ENCODE measurements around the gene CHMP6.

The CHMP6 gene

GRCh38 chr17:80970762-80971703, 20.6 kb upstream of the CHMP6 start:
- in situ Hi-C loops (cut with MboI; ENCODE audit: low sequenced_read_pairs, unreplicated experiment): loop anchor here (10.0 kb wide), 1 partner anchor 396 kb away; no protein-coding TSS in a partner anchor
- TF ChIP-seq, protein P1, sequence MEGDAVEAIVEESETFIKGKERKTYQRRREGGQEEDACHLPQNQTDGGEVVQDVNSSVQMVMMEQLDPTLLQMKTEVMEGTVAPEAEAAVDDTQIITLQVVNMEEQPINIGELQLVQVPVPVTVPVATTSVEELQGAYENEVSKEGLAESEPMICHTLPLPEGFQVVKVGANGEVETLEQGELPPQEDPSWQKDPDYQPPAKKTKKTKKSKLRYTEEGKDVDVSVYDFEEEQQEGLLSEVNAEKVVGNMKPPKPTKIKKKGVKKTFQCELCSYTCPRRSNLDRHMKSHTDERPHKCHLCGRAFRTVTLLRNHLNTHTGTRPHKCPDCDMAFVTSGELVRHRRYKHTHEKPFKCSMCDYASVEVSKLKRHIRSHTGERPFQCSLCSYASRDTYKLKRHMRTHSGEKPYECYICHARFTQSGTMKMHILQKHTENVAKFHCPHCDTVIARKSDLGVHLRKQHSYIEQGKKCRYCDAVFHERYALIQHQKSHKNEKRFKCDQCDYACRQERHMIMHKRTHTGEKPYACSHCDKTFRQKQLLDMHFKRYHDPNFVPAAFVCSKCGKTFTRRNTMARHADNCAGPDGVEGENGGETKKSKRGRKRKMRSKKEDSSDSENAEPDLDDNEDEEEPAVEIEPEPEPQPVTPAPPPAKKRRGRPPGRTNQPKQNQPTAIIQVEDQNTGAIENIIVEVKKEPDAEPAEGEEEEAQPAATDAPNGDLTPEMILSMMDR (IDR thresholded peaks at IDR 0.05; ENCODE audit: borderline replicate concordance, control extremely low read depth, extremely low read depth, insufficient read depth, missing control alignments): no peak
- DNase-seq (ENCODE audit: low spot score): no peak

DNA sequence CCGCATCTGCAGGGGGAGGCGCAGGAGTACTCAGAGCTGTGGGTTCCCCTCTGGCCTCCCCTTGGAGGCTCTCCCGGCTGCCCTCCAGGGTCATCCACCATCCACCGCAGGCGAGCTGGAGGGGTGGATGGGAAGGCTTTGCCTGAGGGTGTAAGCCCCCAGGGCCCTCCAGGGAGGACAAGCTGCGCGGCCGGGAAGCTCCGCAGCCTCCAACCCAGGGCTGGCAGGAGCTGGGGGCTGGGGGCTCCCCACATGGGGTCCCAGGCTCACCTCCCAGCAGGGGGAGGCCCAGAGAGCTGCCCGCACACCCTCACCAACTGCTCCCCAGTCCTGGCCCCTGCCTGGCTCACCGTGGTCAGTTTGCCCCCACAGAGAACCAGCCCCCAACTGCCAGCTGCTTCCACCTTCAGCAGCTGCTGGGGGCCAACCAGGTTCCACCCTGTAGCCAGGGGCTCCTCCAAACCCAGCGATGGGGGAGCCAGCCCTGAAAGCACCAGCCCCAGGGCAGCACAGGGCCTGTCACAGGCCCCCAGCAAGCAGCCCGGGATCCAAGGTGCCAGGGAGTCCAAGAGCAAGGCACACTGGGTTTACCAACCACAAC, 19.8 kb upstream of the CHMP6 start:
- TF ChIP-seq, protein P1 (IDR thresholded peaks at IDR 0.05; ENCODE audit: borderline replicate concordance, control extremely low read depth, extremely low read depth, insufficient read depth, missing control alignments): no peak
- DNase-seq (ENCODE audit: low spot score): no peak
- in situ Hi-C loops (cut with MboI; ENCODE audit: low sequenced_read_pairs, unreplicated experiment): loop anchor here (10.0 kb wide), 1 partner anchor 397 kb away; no protein-coding TSS in a partner anchor

DNA sequence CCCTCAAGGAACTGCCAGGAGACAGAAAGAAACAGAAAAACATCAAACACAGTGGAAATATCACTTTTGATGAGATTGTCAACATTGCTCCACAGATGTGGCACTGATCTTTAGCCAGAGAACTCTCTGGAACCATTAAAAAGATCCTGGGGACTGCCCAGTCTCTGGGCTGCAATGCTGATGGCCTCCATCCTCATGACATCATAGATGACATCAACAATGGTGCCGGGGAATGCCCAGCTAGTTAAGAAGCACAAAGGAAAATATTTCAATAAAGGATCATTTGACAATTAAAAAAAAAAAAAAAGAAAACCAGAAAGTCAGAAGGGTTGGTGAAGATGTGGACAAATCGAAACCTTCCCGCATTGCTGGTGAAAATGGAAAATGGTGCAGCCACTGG, 14.9 kb upstream of the CHMP6 start:
- in situ Hi-C loops (cut with MboI; ENCODE audit: low sequenced_read_pairs, unreplicated experiment): loop anchor here (5.0 to 10.0 kb wide), 2 partner anchors 402 to 549 kb away; no protein-coding TSS in a partner anchor
- no peak for DNase-seq (ENCODE audit: low spot score)
- TF ChIP-seq, protein P1 (IDR thresholded peaks at IDR 0.05; ENCODE audit: borderline replicate concordance, control extremely low read depth, extremely low read depth, insufficient read depth, missing control alignments): no peak

DNA sequence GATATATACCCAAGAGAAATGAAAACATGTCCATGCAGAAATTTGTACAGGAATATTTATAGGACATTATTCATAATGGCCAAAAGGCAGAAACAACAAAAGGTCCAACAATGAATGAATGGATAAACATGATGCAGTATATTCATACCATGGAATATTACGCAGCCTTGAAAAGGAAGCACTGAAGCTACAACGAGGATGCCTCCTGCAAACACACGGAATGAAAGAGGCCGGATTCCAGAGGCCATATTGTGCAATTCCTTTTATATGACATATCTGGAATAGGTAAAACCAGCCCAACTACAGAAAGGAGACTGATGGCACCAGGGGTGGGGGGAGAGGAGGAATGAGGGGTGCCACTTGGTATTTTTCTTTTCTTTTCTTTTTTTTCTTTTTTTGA, 14.5 kb upstream of the CHMP6 start:
- in situ Hi-C loops (cut with MboI; ENCODE audit: low sequenced_read_pairs, unreplicated experiment): loop anchor here (5.0 to 10.0 kb wide), 2 partner anchors 402 to 550 kb away; no protein-coding TSS in a partner anchor
- DNase-seq (ENCODE audit: low spot score): no peak
- TF ChIP-seq, protein P1 (IDR thresholded peaks at IDR 0.05; ENCODE audit: borderline replicate concordance, control extremely low read depth, extremely low read depth, insufficient read depth, missing control alignments): no peak

DNA sequence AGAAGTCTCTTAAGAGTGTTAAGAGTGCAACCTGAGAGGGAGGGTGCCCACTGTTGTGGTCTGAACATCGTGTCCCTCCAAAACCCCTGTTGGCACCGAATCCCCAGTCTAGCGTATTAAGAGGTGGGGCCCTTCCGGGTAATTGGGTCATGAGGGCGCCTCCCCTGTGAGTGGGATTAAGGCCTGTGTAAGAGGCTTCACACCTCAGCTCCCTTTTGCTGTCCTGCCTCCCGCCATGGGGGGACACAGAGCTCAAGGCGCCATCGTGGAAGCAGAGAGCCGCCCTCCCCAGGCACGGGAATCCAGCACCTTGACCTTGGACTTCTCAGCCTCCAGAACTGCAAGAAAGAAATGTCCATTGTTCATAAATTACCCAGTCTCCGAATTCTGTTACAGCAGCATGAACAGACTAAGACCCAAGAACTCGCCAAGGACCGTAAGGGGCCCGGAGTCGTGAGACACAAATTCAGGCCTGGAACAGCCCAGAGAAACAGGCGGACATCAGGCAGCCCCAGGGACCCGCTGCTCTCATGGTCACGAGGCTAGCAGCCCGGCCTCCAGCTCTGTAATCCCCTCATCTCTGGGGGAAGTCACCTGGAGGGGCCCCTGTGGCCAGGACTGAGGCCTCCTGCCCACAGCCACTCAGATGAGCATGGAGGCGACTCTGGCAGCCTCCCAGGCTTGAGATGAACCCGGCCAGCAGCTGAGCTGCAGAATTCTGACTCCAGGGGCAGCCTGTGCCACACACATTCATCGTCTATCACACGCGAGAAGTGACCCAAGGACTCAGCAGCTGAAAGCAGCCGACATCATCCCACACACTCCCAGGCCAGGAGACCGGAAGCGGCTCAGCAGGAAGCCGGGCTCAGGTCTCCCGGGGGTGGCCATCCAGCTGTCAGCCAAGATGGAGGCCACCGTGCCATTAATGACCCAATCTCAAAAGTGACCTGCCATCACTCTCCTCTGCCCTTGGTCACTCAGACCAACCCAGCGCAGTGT, 12.8 kb upstream of the CHMP6 start:
- in situ Hi-C loops (cut with MboI; ENCODE audit: low sequenced_read_pairs, unreplicated experiment): loop anchor here (5.0 to 10.0 kb wide), 2 partner anchors 404 to 551 kb away; no protein-coding TSS in a partner anchor

More for the DNA sequence above, 12.8 kb upstream of the CHMP6 start:
- TF ChIP-seq, protein P1 (IDR thresholded peaks at IDR 0.05; ENCODE audit: borderline replicate concordance, control extremely low read depth, extremely low read depth, insufficient read depth, missing control alignments): no peak
- DNase-seq (ENCODE audit: low spot score): no peak

Measured in GM13976 (cell line).